ENCODE data around the gene PSAT1.

DNA sequence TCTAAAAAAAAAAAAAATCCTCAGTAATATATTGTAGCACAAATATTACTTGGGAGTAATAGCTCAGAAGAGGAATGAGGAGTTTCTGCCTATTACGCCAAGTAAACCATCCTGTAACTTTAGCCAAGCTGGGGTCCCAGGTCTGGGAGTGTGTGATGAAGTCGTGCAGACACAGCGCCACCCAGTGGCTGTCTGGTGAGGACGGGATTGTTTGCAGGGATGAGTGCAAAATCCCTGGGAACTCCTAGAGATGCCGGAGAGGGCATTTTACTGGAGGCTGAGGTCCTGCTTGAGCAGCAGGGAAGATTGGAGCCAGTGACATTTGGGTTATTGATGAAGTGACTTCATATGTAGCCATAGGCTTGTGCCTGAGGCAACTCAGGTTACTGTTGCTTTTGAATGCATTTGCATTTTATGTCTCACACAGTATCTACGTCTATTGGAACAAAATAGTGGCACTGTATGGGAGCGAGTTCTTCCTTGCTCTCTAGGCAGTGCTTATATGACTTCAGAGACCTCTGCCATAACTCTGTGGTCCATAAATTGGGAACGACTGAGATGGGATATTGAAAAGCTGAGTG, 72.8 kb downstream of the PSAT1 start:
- TF ChIP-seq, protein P1, sequence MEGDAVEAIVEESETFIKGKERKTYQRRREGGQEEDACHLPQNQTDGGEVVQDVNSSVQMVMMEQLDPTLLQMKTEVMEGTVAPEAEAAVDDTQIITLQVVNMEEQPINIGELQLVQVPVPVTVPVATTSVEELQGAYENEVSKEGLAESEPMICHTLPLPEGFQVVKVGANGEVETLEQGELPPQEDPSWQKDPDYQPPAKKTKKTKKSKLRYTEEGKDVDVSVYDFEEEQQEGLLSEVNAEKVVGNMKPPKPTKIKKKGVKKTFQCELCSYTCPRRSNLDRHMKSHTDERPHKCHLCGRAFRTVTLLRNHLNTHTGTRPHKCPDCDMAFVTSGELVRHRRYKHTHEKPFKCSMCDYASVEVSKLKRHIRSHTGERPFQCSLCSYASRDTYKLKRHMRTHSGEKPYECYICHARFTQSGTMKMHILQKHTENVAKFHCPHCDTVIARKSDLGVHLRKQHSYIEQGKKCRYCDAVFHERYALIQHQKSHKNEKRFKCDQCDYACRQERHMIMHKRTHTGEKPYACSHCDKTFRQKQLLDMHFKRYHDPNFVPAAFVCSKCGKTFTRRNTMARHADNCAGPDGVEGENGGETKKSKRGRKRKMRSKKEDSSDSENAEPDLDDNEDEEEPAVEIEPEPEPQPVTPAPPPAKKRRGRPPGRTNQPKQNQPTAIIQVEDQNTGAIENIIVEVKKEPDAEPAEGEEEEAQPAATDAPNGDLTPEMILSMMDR (IDR thresholded peaks at IDR 0.05; ENCODE audit: insufficient read depth, low read length, poor library complexity, severe bottlenecking), result peak; percentile 80
- no peak for TF ChIP-seq EZH2phosphoT487 (conservative IDR thresholded peaks at IDR 0.05; ENCODE audit: low read length)
